Activated T-helper 9 cell treated with anti-CD3 and anti-CD28 coated beads, Interleukin-2, amount 50 U/mL, for 16 hours (primary cell): Measurements from ENCODE around the gene DEDD2.

ENCODE experiments used
- DNase-seq: peaks from one replicate; pipeline ENCODE4 v3.0.0-alpha.2; 2020; ENCODE audit warnings: low read depth

Gene DEDD2

DNA sequence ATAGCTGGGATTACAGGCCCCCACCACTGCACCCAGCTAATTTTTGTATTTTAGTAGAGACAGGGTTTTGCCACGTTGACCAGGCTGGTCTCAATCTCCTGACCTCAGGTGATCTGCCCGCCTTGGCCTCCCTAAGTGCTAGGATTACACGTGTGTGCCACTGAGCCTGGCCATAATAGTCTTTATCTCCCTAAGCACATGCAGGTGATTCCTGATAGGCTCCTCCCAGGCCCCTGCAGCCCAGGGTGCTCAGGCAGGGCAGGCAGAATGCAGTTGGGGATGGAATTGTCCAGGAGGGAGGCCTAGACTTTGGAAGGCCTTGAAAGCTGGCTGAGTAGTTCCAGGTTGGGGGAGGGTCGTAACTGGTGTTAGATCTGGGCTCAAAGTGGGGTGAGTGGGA is 11.2 kb upstream of the DEDD2 start:
- no peak for DNase-seq

DNA sequence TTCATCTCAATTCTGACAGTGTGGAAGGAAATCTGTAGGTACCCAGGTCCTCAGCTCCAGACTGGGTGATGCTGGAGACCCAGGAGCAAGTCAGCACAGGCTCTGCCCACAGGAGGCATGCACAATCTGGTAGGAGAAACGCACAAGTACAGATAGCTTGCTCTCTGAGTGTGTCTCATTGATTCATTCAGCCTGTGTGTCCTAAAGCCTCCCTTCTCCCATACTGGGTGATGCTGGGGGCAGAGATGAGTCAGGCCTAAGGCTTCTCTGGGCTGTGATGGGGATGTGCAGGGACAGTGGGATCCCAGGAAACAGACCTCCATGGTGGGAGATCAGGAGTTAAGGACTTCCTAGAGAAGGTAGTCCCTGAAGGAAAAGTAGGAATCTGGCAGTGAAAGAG is 9.4 kb upstream of the DEDD2 start:
- no peak for DNase-seq

DNA sequence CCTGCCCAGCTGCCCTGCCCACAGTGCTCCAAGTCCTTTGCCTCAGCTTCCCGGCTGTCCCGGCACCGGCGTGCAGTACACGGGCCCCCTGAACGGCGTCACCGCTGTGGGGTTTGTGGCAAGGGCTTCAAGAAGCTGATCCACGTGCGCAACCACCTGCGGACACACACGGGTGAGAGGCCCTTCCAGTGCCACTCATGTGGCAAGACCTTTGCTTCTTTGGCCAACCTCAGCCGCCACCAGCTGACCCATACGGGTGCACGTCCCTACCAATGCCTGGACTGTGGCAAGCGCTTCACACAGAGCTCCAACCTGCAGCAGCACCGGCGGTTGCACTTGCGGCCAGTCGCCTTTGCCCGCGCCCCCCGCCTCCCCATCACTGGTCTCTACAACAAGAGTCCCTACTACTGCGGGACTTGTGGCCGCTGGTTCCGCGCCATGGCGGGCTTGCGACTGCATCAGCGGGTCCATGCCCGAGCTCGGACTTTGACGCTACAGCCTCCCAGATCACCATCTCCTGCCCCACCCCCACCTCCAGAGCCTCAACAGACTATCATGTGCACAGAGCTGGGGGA is 8.3 kb upstream of the DEDD2 start:
- no peak for DNase-seq

DNA sequence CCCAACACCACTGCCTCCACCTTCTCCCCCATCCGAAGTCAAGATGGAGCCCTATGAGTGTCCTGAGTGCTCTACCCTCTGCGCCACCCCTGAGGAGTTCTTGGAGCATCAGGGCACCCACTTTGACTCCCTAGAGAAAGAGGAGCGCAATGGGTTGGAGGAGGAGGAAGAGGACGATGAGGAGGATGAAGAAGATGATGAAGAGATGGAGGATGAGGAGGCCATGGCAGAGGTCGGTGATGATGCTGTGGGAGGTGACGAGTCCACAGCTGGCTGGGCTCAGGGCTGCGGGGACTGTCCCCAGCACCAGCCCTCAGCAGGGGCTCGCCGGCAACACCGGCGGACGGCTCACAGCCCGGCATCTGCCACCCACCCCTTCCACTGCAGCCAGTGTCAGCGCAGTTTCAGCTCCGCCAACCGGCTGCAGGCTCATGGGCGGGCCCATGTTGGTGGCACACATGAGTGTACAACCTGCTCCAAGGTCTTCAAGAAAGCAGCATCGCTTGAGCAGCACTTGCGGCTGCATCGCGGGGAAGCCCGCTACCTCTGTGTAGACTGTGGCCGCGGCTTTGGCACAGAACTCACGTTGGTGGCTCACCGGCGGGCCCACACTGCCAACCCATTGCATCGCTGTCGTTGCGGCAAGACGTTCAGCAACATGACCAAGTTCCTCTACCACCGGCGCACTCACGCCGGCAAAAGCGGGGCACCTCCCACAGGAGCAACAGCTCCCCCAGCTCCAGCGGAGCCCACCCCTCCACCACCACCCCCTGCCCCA is 7.7 kb upstream of the DEDD2 start:
- DNase-seq = no peak

DNA sequence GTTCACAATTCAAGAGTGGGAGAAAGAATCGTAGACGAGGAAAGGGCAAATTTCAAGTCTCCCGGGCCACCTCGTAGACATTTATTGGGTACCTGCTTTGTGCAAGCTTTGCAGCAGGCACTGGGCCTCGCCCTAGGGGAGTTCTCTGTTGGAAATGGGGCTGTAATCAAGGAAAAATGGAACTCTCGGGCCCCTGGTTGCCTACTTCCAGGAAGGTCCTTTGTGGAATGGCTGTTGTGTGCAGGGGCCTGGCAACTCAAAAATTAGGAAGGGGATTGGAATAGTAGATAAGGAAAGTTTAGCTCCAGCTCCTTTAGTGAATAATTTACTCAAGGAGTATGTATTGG is 3.2 kb upstream of the DEDD2 start:
- no peak for DNase-seq

DNA sequence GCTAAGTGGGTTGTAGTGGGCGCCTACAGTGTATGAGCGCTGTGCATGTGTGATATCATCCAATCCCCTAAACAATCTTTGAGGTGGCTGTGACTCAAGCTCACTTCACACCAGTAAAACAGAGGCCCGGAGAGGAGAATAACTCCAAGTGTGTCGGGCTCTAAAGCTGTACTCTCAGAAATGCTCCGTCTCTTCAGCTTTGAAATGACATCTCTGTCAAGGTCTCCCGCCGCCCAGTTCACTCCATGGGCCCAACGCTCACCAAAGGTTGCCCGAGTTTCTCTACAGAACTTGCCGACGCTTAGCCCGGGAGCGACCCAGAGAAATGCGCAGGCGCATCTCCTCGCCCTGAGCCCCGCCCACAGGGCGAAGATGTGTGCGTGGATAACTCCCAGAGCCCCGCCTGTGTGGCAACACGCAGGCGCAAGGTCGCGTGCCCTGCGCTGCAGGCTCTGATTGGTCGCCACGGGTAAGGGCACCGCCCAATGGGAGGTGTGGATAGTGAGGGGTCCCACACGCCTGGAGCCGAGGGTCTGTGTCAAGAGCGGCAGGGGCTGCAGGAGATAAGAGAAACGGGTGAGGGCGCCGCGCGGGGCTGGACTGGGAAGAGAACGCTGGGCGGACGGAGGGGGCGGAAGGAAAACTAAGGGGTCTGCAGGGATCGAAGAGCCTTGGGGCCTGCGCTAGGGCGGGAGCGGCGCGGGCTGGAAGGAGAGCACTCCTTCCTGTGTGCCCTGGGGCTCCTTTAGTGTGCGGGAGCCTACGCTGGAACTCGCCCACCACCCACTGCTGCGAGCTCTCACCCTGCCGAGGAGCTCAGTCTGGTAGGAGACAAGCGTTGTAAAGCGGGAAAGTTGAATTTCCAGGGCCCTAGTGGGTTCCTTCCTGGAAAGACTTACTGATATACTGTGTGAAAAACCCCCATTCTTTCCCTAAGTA is 2.6 kb upstream of the DEDD2 start, which contains the start of gene ZNF526:
TSS of gene ZNF526 (plus strand) at position 501 of the 939 bp plus-strand sequence. CDS start 4,092 bp downstream, outside the sequence.
- peak; percentile 95 for DNase-seq

DNA sequence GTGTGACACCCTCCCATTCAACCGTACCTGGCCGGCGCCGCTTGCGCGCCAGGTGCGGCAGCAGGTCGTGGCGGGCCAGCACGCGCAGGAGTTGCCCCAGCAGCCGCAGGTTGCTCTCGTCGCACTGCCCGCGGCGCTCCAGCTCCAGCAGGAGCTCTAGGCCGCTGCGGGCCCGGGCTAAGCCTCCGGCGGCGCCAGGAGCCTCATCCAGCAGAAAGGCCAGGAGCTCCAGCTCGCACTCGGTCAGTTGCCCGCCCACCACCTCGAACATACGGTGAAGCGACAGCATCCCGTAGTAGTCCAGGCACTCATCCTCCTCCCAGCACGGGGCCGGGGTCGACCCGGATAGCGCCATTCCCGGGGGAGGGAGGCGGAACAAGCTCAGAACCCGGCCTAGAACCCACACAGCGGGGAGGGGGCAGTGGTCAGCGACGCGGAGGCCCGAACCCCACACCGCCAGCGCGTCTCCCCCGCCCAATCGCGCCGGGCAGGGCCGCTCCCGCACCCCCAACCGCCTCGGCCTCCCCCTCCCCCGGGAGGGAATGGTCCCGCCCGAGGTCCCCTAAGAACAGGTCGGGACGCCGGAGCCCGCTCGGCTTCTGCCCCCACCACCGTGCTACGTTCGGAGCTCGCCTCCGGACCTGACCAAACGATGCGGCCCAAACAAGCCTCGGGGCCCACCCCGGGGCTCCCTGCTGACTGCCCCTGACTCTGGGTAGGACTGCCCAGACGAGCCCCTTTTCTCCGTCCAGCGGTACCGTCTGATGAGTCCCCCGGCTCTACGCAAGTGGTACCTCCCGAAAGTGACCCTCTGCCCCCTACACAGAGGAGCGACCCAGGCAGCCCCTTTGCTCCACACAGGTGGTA is 591 bp downstream of the DEDD2 start:
- DNase-seq = peak; percentile 12

DNA sequence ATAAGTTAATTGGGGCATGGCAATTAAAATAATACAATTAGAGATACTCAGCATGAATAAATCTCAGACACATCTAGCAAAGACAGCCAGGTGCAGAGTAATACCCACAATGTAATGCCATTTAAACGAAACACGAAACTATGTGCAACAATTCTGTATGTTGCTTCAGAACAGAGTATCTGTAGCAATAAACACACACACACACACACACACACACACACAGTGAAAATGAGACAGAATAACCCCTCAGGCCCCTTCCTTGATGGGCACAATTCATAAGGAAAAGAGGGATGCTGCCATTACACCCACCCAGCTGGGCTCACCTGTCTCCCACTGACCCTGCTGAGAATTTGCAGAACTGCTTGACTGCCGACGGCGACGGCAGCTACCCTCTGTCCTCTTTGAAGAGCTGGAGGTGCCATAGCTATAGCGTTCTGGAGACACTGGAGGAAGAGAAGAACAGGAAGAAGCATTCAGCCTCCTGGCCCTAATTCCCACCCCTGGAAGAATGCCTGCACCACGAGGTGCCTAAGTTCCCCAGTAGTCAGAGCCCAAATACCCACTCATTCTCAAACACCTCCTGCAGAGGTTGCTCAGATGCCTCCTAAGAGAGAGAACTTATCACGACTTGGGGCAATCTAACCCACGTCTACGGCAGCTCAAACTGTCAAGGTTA is 2.5 kb downstream of the DEDD2 start:
- DNase-seq = no peak

DNA sequence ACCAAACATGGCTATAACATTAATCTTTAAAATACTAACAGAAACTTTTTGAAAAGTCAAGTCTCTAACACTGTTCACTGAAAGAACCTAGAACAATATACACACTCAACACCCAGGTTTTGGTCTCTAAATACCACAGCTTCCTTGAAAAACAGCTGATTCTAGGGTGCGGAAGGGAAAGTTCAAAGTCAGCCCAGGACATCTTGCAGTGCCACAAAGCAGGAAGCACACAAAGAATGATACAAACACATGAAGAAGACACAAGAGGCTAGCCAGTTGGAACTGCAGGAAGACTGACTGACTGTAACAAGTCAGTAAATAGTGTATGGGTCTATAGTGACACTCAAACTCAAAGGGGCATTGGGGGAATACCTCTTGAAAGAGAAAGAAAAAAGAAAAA is 4.6 kb downstream of the DEDD2 start:
- no peak for DNase-seq

DNA sequence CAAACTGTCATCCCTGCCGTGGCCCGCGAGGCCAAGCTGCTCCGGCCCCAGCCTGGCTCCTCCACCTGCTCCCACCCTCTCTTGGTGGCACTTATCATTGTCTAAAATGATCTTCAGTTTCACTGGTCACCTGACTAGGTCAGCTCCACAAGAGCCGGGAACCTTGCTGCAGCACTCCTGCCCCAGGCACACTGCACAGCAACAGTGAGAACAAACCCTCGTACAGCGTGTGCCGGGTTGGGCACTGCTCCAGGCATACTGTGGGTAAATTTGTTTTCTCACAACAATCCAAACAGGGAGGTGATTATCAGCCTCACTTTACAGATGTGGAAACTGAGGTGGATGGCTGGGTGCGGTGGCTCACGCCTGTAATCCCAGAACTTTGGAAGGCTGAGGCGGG is 8.9 kb downstream of the DEDD2 start:
- DNase-seq = no peak

DNA sequence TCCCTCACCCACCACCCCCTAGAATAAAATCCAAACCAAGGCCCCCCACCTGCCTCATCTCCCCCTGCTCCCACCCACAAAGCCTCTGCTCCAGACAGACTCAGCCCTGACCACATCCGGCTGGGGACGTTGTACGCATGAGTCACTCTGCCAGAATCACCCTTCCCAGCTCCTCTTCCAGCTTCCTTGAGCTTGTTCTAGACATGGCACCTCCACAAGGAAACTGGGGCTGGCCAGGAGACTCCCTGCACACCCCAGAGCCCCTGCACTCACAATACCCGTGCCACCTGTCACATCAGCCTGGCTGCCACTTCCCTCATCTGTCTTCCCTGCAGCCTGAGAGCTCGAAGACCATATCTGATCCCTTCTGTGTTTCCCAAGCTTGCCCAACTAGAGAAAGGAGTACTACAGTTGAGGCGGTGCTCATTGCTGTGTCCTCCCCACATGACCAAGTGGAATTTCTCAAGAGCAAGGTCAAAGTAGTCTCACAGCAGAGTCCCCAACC is 9.7 kb downstream of the DEDD2 start:
- DNase-seq = no peak

DNA sequence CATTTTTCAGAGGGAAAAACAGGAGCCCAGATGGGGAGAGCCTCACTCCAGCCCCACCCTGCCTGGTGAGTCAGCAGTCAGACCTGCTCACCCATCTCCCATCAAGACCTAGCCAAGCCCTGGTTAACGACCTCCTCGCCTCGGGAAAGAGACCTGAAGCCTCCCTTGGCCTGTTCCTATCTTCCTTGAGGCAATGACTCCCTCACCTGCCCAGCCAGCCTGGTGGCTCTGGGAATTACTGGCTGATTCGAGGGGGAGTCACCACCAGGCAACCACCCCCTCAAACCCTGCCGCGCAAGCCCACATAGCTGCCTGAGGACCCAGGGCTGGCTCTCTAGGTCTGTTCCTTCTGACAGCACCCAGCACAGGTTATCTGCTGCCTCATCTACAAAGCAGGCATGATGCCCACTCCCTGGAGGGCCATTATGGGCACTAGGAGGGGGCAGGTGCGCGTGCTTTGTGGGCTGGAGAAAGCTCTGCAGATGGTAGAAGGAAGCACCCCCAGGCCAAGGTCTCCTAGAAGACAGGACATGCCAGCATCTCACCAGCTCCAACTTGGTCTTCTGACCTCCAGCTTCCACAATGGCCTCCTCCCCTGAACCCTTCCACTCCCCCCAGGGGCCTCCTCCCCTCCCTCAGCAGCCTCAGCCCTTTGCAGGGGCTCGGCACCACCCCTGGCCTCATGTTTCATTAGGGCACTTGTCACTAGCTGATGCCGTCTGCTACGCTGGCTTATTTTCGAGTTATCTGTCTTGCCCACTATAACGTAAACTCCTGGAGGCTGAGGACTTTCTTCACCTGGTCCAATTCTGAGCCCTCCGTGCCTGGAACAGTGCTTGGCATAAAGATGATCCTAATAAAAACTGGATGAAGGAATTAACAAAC is 10.4 kb downstream of the DEDD2 start:
- DNase-seq = no peak

DNA sequence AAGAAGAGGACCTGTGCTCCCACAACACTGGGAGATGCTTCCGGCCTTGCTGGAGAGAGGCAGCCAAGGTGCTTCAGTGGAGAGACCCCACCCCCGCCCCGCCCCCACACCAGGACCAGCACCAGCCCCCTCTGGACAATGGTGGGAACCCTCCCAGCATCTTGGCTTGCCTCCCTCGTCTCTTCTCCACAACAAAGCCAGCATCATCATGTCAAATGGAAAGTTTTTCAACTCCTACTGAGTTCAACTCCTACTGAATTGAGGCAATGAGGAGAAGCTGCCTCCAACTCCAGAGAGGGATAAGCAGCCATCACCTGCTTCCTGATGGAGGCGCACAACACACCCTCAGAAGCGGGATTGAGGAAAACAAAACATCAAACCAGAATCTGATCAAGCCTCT is 12.8 kb downstream of the DEDD2 start:
- no peak for DNase-seq

DNA sequence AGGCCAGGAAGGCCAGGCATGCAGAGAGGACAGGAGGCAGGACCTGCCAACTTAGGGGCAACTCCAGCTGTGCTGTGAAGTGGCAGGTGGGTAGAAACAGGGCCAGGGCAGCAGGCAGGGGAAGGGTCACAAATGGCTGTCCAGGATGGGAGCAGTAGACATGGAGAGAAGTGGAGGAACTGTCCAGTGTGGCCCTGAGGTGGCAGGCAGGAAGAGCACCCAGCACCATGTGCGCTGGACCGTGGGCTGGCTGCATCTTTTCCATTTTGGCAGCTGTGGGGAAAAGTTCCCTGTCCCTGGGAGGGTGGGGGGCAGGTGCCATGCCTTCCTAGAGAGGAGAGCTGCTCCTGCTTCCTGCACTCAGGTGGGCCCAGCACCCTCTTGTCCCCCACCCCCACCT is 13.8 kb downstream of the DEDD2 start:
- DNase-seq = no peak

DNA sequence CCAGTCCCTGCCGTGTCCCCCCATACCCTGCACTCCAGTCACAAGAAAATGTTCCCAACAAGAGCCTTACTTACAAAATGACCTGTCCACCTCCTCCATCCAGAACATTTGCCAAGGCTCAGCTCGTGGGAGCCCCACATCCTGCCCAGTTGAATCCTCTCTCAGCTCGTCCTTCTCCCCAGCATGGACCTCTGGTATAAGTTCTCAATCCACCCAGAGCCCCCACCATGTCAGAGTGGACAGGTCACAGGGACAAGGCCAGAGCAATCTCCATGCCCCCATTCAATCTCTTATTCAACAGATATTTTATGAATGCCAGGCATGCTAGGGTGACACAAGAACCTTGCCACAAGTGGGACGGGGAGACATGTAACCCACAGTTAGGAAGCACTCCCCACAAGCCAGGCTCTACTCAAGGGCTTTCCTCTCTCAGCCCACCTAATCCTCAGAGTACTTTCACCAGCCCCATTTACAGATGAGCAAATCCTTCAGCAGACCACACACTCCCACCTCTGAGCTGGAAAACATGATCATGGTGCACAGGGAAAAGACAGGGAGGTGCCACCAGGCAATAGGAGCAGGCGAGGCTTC is 15.1 kb downstream of the DEDD2 start:
- no peak for DNase-seq

DNA sequence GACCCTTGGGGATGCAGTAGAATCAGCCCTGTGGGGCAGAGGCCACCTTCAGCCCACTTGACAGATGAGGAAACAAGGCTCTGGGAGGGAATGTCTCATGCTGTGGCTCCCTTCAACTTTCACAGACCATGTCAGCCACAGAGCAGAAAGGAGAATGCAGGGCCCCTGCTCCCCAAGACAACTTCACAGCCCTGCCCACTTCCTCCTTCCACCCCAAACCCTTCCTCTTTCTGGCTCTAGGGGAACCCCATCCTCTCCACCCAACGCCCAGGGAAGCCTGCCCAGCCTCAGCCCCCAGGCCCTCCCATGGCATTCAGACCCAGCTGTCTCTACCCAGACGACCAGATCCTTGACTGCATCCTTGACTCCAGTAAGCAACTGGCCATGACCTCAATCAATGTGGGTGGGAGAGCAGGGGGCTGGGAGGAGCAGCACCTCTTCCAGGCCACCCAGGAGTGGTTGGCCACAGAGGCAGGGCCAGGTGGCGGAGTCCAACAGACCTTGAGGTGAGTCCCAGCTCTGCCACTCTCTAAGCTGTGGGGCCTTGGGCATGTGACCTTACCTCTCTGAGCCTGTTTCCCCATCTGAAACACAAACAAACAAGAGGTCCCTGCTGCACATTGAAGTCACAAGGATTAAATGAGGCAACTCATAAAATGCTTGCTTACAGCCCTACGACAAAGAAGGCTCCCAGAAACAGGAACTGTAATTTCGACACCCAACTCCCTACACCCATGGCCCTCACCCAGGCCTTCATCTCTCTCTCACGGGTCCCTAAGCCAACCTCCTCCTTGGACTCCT is 15.8 kb downstream of the DEDD2 start:
- DNase-seq = no peak

DNA sequence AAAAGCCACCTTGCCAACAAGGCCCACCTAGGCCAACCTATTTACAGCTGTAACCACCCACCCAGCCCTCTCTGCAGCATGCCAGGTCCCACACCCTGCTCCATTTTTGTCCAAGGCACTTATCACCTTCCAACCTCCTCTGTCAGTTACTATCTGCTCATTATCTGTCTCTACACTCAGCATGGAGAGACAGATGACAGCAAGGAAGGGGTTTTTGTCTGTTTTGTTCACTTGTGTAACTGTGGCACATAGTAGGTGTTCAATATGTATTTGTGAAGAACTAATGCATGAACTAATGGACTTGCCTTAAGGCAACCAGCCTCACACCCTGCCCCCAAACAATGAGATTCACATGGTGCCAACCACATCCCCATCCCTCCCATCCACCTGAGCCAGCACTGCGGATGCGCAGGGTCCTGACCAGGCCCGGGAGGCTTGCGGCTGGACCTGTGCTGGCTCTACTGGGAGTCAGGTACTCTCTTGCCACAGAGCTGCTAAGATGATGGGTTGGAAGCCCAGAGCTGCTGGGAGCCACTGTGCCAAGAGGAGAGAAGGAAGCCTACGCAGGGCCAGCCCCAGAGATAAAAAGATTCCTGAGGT is 17.3 kb downstream of the DEDD2 start:
- no peak for DNase-seq

DNA sequence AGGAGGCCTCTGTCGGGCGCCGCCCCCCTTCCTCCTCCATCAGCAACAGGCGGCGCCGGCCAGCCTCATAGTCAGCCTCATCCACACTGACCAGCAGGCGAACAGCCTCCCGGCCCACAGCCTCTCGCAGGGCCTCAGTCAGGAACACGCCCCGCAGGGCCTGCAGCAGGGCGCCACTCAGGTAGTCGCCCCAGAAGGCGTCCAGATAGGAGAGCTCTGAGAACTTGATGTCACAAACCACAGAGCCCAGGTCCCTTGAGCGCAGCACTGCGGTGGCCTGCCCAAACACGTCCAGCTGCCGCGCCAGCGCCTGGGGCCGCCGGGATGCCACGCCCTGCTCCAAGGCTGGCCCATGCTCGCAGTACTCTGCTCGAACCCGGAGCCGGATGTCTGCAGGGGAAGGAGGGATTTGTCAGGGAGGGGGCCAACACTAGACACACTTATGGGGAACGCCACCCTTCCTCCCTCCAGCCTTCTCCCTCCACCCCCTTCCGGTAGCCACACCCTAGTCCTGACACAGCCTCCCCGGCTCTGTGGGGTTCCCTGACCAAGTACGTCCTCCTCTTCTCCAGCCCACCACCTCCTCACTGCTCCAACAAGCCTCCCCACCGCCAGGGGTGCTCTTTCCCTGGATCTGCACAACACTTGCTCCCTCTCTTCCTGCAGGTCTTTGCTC is 17.9 kb downstream of the DEDD2 start:
- DNase-seq = no peak
